PC-9 (cell line): Measurements from ENCODE around the gene RTCB. TPM values are rescaled to one million over a fixed set of nuclear protein-coding genes. Genes with fewer than 3 reads are reported as not detected.

Experiments
- Bru-seq: library from RNA; stranded (reverse); fragments of 400-500 nt; gene quantifications from one replicate; lab custom pipeline; 2021; lab: Mats Ljungman, UMichigan
- BruChase-seq, 2 experiments: library from RNA; stranded (reverse); fragments of 400-500 nt; gene quantifications; one replicate each; lab custom pipeline; 2021; lab: Mats Ljungman, UMichigan
- BruUV-seq: library from RNA; stranded (reverse); fragments of 400-500 nt; replicated peaks from 2 replicates; lab custom pipeline; 2021; lab: Mats Ljungman, UMichigan
- CTCF ChIA-PET: fragments of 300-600 bp; sonication (Branson Sonifier 250); formaldehyde crosslinking; loops from one replicate; lab custom pipeline; 2022; ENCODE audit warnings: antibody characterized with exemption; lab: Charles Lee
- POLR2A ChIA-PET: fragments of 300-600 bp; sonication (Branson Sonifier 250); formaldehyde crosslinking; loops from one replicate; lab custom pipeline; 2022; ENCODE audit warnings: antibody characterized with exemption; ENCODE audit not compliant: unreplicated experiment; lab: Charles Lee
- DNase-seq, 2 experiments: peaks; one replicate each; pipeline versions ENCODE4 v3.0.0 to v3.0.0-alpha.2; 2015 to 2022; ENCODE audit warnings: mixed read lengths in 1 of 2
- H2AFZ ChIP-seq: fragments of 200-600 bp; sonication (generic); 2 replicates; pipeline ENCODE4 v1.8.1; 2017; ENCODE audit warnings: antibody characterized with exemption
- H3F3A ChIP-seq: fragments of 200-600 bp; sonication (generic); 2 replicates; pipeline ENCODE4 v1.8.1; 2017; ENCODE audit warnings: antibody characterized with exemption, mild to moderate bottlenecking, low read depth; ENCODE audit not compliant: insufficient read depth
- H3K27ac ChIP-seq: fragments of 200-600 bp; sonication (generic); 2 replicates; pipeline ENCODE4 v1.6.1; 2016; ENCODE audit warnings: mixed run types
- H3K27me3 ChIP-seq: fragments of 200-600 bp; sonication (generic); 2 replicates; pipeline ENCODE4 v1.6.1; 2016; ENCODE audit warnings: low read depth, mixed run types; ENCODE audit not compliant: insufficient read depth
- H3K36me3 ChIP-seq: fragments of 200-600 bp; sonication (generic); 2 replicates; pipeline ENCODE4 v1.6.1; 2016; ENCODE audit warnings: low read depth, mixed run types
- H3K4me1 ChIP-seq: fragments of 200-600 bp; sonication (generic); replicated peaks from 2 replicates; pipeline ENCODE4 v1.6.1; 2016; ENCODE audit warnings: mixed run types; ENCODE audit not compliant: insufficient read depth
- H3K4me2 ChIP-seq: fragments of 200-600 bp; sonication (generic); 2 replicates; pipeline ENCODE4 v1.6.1; 2017; ENCODE audit warnings: mixed run types
- H3K4me3 ChIP-seq: fragments of 200-600 bp; sonication (generic); 2 replicates; pipeline ENCODE4 v1.6.1; 2016; ENCODE audit warnings: mixed run types
- H3K79me2 ChIP-seq: fragments of 200-600 bp; sonication (generic); 2 replicates; pipeline ENCODE4 v1.6.1; 2017; ENCODE audit warnings: low read depth, mixed run types
- H3K9me2 ChIP-seq: fragments of 200-600 bp; sonication (generic); 2 replicates; pipeline ENCODE4 v1.8.1; 2017; ENCODE audit warnings: mild to moderate bottlenecking; ENCODE audit not compliant: insufficient read depth
- H3K9me3 ChIP-seq: fragments of 200-600 bp; sonication (generic); 2 replicates; pipeline ENCODE4 v1.8.1; 2016; ENCODE audit warnings: low read depth; ENCODE audit not compliant: insufficient read depth
- H4K20me1 ChIP-seq: fragments of 200-600 bp; sonication (generic); 2 replicates; pipeline ENCODE4 v1.8.1; 2017; ENCODE audit not compliant: insufficient read depth
- EZH2 ChIP-seq: fragments of 200-600 bp; sonication (generic); IDR thresholded peaks from 2 replicates; pipeline ENCODE4 v1.8.0; 2017; ENCODE audit warnings: antibody characterized with exemption, low read depth
- intact Hi-C: fragments of 100-400 bp; cut with micrococcal nuclease; formaldehyde crosslinking; loops from one replicate; pipeline ENCODE4 v1.10.0; 2022; ENCODE audit not compliant: unreplicated experiment
- long read RNA-seq: library from polyadenylated mRNA; stranded (forward); transcript quantifications from one replicate; pipeline ENCODE4 v2.0.0, GENCODE V29; 2022
- total RNA-seq: library from RNA; stranded (reverse); gene quantifications from 2 replicates; pipeline ENCODE4 v1.2.3, GENCODE V29; 2021
- TF ChIP-seq, protein P1 (sequence below): fragments of 200-600 bp; sonication (generic); conservative IDR thresholded peaks from 2 replicates; pipeline ENCODE4 v1.6.1; 2017; ENCODE audit warnings: mixed run types, antibody characterized with exemption, mild to moderate bottlenecking, moderate library complexity

The RTCB gene
- total RNA-seq: 75.9 and 76.5 TPM in 2 replicates
- percentile 80 among the genes with signal in this experiment for Bru-seq, nascent RNA
- percentile 76 among the genes with signal in this experiment for BruChase-seq, experiment 1, labeled RNA remaining after a 2-hour chase
- BruChase-seq, experiment 2, labeled RNA remaining after a 6-hour chase: percentile 90 among the genes with signal in this experiment
- long read RNA-seq, transcript RTCB-201 (12 exons, 2,027 nt): major isoform, 285 of 314 reads
- long read RNA-seq, partial matches to known transcripts: 7 of 314 reads
- long read RNA-seq, other reads (novel, unspliced or antisense): 22 of 314 reads

- peaks cover 17% of the 10 kb centered on the region for H3K4me1 ChIP-seq
- peak within 1 kb of the TSS; percentile 72 for H3K4me3 ChIP-seq
- peak within 1 kb of the TSS; percentile 80 for H3K4me2 ChIP-seq
- H3K27me3 ChIP-seq: peaks cover 16% of the 10 kb centered on the region
- no TSS peak for BruUV-seq
- peak within 1 kb of the TSS; percentile 59 for H3K27ac ChIP-seq
- peak within 1 kb of the TSS; percentile 91 for H2AFZ ChIP-seq
- DNase-seq: peak; percentile 80 to 89
- H3F3A ChIP-seq: no peaks in the 10 kb centered on the region; the same call in 1 of the 2 replicates
- intact Hi-C loops: loop anchor here (2.0 kb wide), 1 partner anchor 61 kb away; no protein-coding TSS in a partner anchor
- CTCF ChIA-PET: interaction anchor here (0.7 to 1.4 kb wide), 2 partner anchors 61 to 442 kb away, joined by 3 read pairs; no protein-coding TSS in a partner anchor
- H3K9me3 ChIP-seq: no peaks in the 10 kb centered on the region
- H3K79me2 ChIP-seq: peaks cover 40% of the 10 kb centered on the region
- H4K20me1 ChIP-seq: 0 out of 2 replicates have a peak, but pooled peaks cover 9% of the 10 kb centered on the region
- no peaks in the 10 kb centered on the region for H3K9me2 ChIP-seq
- peaks cover 15% of the 10 kb centered on the region for H3K36me3 ChIP-seq
- POLR2A ChIA-PET: interaction anchor here (0.6 kb wide), 1 partner anchor 1314 kb away, joined by 7 read pairs; no protein-coding TSS in a partner anchor
- TF ChIP-seq, protein P1, sequence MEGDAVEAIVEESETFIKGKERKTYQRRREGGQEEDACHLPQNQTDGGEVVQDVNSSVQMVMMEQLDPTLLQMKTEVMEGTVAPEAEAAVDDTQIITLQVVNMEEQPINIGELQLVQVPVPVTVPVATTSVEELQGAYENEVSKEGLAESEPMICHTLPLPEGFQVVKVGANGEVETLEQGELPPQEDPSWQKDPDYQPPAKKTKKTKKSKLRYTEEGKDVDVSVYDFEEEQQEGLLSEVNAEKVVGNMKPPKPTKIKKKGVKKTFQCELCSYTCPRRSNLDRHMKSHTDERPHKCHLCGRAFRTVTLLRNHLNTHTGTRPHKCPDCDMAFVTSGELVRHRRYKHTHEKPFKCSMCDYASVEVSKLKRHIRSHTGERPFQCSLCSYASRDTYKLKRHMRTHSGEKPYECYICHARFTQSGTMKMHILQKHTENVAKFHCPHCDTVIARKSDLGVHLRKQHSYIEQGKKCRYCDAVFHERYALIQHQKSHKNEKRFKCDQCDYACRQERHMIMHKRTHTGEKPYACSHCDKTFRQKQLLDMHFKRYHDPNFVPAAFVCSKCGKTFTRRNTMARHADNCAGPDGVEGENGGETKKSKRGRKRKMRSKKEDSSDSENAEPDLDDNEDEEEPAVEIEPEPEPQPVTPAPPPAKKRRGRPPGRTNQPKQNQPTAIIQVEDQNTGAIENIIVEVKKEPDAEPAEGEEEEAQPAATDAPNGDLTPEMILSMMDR: no peak
- TF ChIP-seq EZH2: no peak
These were observed at the start of gene RTCB for GRCh38 chr22:32411829-32412592. RTCB (minus strand) TSS chr22:32412247; CDS start chr22:32412156, 91 bp downstream.

- no peak for TF ChIP-seq EZH2
- TF ChIP-seq, protein P1: no peak
- ChIA-PET POLR2A (no interaction called here), CTCF (no interaction called here)
- Histone ChIP-seq H3K79me2 (no peaks in the 10 kb centered on the region), H3K4me3 (no peak overlapping the region), H3K27ac (no peak overlapping the region), H4K20me1 (no peaks in the 10 kb centered on the region), H3F3A (no peaks in the 10 kb centered on the region), H3K27me3 (peaks cover 46% of the 10 kb centered on the region), H3K36me3 (no peaks in the 10 kb centered on the region), H3K4me1 (no peaks in the 10 kb centered on the region), H2AFZ (no peak overlapping the region), H3K9me3 (no peaks in the 10 kb centered on the region), H3K4me2 (no peak overlapping the region), H3K9me2 (no peaks in the 10 kb centered on the region)
- intact Hi-C loops: no loop called here
- BruUV-seq: no TSS peak
- no peak for DNase-seq
These were observed 45.0 kb upstream of the RTCB start for GRCh38 chr22:32457031-32457430.

DNA sequence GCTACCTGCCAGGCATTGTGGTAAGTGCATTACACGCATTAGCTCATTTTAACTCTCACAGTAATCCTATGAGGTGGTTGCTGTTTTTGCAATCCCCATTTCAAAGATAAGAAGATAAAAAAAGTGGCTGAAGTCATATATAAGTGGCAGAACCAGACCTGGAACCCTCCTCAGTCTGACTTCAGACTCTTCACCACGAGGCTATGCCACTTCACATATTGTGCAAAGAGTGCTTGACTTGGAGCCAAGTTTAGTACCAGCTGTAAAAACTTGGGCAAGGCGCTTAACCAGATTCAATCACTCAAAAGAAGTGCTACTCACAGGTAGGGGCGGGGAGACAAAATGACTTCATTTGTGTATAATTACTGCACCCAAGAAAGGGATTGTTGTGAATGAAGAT, 36.9 kb upstream of the RTCB start:
- Histone ChIP-seq H3F3A (peaks cover 8% of the 10 kb centered on the region; the same call in 1 of the 2 replicates), H3K36me3 (no peaks in the 10 kb centered on the region), H3K27me3 (peaks cover 54% of the 10 kb centered on the region), H3K27ac (no peak overlapping the region), H3K9me3 (no peaks in the 10 kb centered on the region), H3K4me3 (no peak overlapping the region), H3K79me2 (no peaks in the 10 kb centered on the region), H4K20me1 (no peaks in the 10 kb centered on the region), H2AFZ (no peak overlapping the region), H3K9me2 (no peaks in the 10 kb centered on the region), H3K4me1 (0 out of 2 replicates have a peak, but pooled peaks cover 5% of the 10 kb centered on the region), H3K4me2 (peak overlapping the region; percentile 11; the same call in 1 of the 2 replicates)
- TF ChIP-seq, protein P1: no peak
- no peak for TF ChIP-seq EZH2
- no TSS peak for BruUV-seq
- intact Hi-C loops: no loop called here
- POLR2A ChIA-PET: interaction anchor here (0.6 kb wide), 1 partner anchor 788 kb away, joined by 6 read pairs; no protein-coding TSS in a partner anchor
- DNase-seq: peak; percentile 3 to 92
- CTCF ChIA-PET: no interaction called here
